ENCODE measurements around the gene SPACA1. TPM values are rescaled to one million over a fixed set of nuclear protein-coding genes. Genes with fewer than 3 reads are reported as not detected.

SPACA1 gene
- polyA plus RNA-seq, 1 donor from 2014 or later = not detected

GRCh38 chr6:88086792-88087191 lies 39.2 kb downstream of the SPACA1 start:
- H3K27ac ChIP-seq (ENCODE audit: low read length) = no peak overlapping the region
- H3K9ac ChIP-seq (ENCODE audit: low read length) = no peak overlapping the region
- H4K20me1 ChIP-seq (ENCODE audit: insufficient read depth) = no peaks in the 10 kb centered on the region
- TF ChIP-seq POLR2AphosphoS5 (IDR thresholded peaks at IDR 0.05) = no peak
- no peak for TF ChIP-seq EZH2 (IDR thresholded peaks at IDR 0.05; ENCODE audit: borderline replicate concordance, insufficient read depth, low read length, poor library complexity, severe bottlenecking)
- TF ChIP-seq, protein P1, sequence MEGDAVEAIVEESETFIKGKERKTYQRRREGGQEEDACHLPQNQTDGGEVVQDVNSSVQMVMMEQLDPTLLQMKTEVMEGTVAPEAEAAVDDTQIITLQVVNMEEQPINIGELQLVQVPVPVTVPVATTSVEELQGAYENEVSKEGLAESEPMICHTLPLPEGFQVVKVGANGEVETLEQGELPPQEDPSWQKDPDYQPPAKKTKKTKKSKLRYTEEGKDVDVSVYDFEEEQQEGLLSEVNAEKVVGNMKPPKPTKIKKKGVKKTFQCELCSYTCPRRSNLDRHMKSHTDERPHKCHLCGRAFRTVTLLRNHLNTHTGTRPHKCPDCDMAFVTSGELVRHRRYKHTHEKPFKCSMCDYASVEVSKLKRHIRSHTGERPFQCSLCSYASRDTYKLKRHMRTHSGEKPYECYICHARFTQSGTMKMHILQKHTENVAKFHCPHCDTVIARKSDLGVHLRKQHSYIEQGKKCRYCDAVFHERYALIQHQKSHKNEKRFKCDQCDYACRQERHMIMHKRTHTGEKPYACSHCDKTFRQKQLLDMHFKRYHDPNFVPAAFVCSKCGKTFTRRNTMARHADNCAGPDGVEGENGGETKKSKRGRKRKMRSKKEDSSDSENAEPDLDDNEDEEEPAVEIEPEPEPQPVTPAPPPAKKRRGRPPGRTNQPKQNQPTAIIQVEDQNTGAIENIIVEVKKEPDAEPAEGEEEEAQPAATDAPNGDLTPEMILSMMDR (IDR thresholded peaks at IDR 0.05; ENCODE audit: poor library complexity, severe bottlenecking) = no peak
- TF ChIP-seq MXI1 (conservative IDR thresholded peaks at IDR 0.05; ENCODE audit: poor library complexity, severe bottlenecking) = no peak
- no peak for TF ChIP-seq TAF1 (IDR thresholded peaks at IDR 0.05; ENCODE audit: low read depth)
- no peak for TF ChIP-seq EP300 (conservative IDR thresholded peaks at IDR 0.05; ENCODE audit: poor library complexity, severe bottlenecking)
- TF ChIP-seq RAD21 (conservative IDR thresholded peaks at IDR 0.05) = no peak
- no peak for TF ChIP-seq REST (IDR thresholded peaks at IDR 0.05; ENCODE audit: borderline replicate concordance)
- TF ChIP-seq SMC3 (conservative IDR thresholded peaks at IDR 0.05; ENCODE audit: poor library complexity) = no peak
- H3K9me2 ChIP-seq (ENCODE audit: insufficient read depth, low read length) = no peaks in the 10 kb centered on the region
- H2AFZ ChIP-seq (ENCODE audit: low read depth, low read length) = no peak overlapping the region
- no peaks in the 10 kb centered on the region for H3K27me3 ChIP-seq (ENCODE audit: insufficient read depth, low read depth, low read length)
- no peaks in the 10 kb centered on the region for H3K79me2 ChIP-seq (replicated peaks; ENCODE audit: insufficient read depth, low read length)
- no peak overlapping the region for H3K4me2 ChIP-seq (ENCODE audit: low read length)
- no peak overlapping the region for H3K4me3 ChIP-seq (ENCODE audit: low read length)
- no peaks in the 10 kb centered on the region for H3F3A ChIP-seq (ENCODE audit: insufficient read depth, low read length, poor library complexity, severe bottlenecking)
- no peaks in the 10 kb centered on the region for H3K36me3 ChIP-seq (ENCODE audit: insufficient read depth, low read length)
- H3K9me3 ChIP-seq (ENCODE audit: low read length) = no peaks in the 10 kb centered on the region

DNA sequence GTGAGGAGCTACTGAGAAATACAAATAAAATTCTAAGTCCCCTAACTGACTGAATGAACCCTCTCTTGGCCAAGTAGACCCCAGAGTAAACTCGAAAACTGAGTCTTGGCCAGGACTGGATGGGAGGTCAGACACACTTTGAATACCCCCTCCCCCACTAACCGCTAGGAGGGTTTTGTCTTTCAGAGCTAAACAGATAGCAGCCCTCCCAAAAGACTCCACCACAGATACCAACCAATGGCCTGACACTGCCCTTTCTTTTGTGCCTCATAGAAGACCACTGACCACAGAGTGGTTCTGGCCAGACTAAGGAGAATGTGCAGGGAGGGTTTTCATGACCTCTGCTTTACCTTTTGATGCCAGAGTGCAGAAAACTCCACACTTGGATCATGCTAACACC lies 42.1 kb downstream of the SPACA1 start:
- H3K4me2 ChIP-seq (ENCODE audit: low read length) = no peak overlapping the region
- TF ChIP-seq RAD21 (conservative IDR thresholded peaks at IDR 0.05) = no peak
- no peak for TF ChIP-seq EZH2 (IDR thresholded peaks at IDR 0.05; ENCODE audit: borderline replicate concordance, insufficient read depth, low read length, poor library complexity, severe bottlenecking)
- TF ChIP-seq SMC3 (conservative IDR thresholded peaks at IDR 0.05; ENCODE audit: poor library complexity) = no peak
- no peaks in the 10 kb centered on the region for H3K9me2 ChIP-seq (ENCODE audit: insufficient read depth, low read length)
- H3F3A ChIP-seq (ENCODE audit: insufficient read depth, low read length, poor library complexity, severe bottlenecking) = no peaks in the 10 kb centered on the region
- H4K20me1 ChIP-seq (ENCODE audit: insufficient read depth) = no peaks in the 10 kb centered on the region
- H3K9ac ChIP-seq (ENCODE audit: low read length) = no peak overlapping the region
- no peak overlapping the region for H3K4me3 ChIP-seq (ENCODE audit: low read length)
- no peaks in the 10 kb centered on the region for H3K9me3 ChIP-seq (ENCODE audit: low read length)
- H2AFZ ChIP-seq (ENCODE audit: low read depth, low read length) = no peak overlapping the region
- no peak overlapping the region for H3K27ac ChIP-seq (ENCODE audit: low read length)
- no peaks in the 10 kb centered on the region for H3K36me3 ChIP-seq (ENCODE audit: insufficient read depth, low read length)
- H3K79me2 ChIP-seq (replicated peaks; ENCODE audit: insufficient read depth, low read length) = no peaks in the 10 kb centered on the region
- H3K27me3 ChIP-seq (ENCODE audit: insufficient read depth, low read depth, low read length) = no peaks in the 10 kb centered on the region
